ENCODE data around the gene MAGI2. TPM values are rescaled to one million over a fixed set of nuclear protein-coding genes. Genes with fewer than 3 reads are reported as not detected.

Gene MAGI2
- total RNA-seq, 2 experiments from 2014 or later: 0.17 TPM

GRCh38 chr7:78083476-78084120, 1369.9 kb downstream of the MAGI2 start:
- H3K36me3 Mint-ChIP-seq: no peaks in the 10 kb centered on the region
- CTCF ChIA-PET: no interaction called here

GRCh38 chr7:78082556-78082955, 1370.9 kb downstream of the MAGI2 start:
- no peaks in the 10 kb centered on the region for H3K4me1 Mint-ChIP-seq (ENCODE audit: low read depth)
- intact Hi-C loops (cut with micrococcal nuclease): no loop called here
- H3K9me3 Mint-ChIP-seq: no peaks in the 10 kb centered on the region
- no peak overlapping the region for H3K4me3 Mint-ChIP-seq
- POLR2A ChIA-PET: no interaction called here
- no peaks in the 10 kb centered on the region for H3K36me3 Mint-ChIP-seq
- no peak overlapping the region for H3K27ac Mint-ChIP-seq
- H3K27me3 Mint-ChIP-seq: peaks cover 8% of the 10 kb centered on the region
- CTCF ChIA-PET: no interaction called here
- no peak for DNase-seq

More at GRCh38 chr7:78083476-78084120, 1369.9 kb downstream of the MAGI2 start:
- no peak overlapping the region for H3K27ac Mint-ChIP-seq
- H3K4me1 Mint-ChIP-seq (ENCODE audit: low read depth): no peaks in the 10 kb centered on the region
- H3K9me3 Mint-ChIP-seq: no peaks in the 10 kb centered on the region
- POLR2A ChIA-PET: no interaction called here
- H3K27me3 Mint-ChIP-seq: peaks cover 8% of the 10 kb centered on the region
- intact Hi-C loops (cut with micrococcal nuclease): no loop called here
- H3K4me3 Mint-ChIP-seq: no peak overlapping the region
- DNase-seq: no peak

GRCh38 chr7:78081888-78082287, 1371.6 kb downstream of the MAGI2 start:
- intact Hi-C loops (cut with micrococcal nuclease): no loop called here
- CTCF ChIA-PET: no interaction called here

GRCh38 chr7:78081344-78081743, 1372.1 kb downstream of the MAGI2 start:
- peaks cover 6% of the 10 kb centered on the region for H3K27me3 Mint-ChIP-seq
- no peaks in the 10 kb centered on the region for H3K36me3 Mint-ChIP-seq
- intact Hi-C loops (cut with micrococcal nuclease): no loop called here
- DNase-seq: no peak
- CTCF ChIA-PET: interaction anchor here (0.6 kb wide), 1 partner anchor 425 kb away, joined by 3 read pairs; no protein-coding TSS in a partner anchor
- POLR2A ChIA-PET: no interaction called here
- no peaks in the 10 kb centered on the region for H3K4me1 Mint-ChIP-seq (ENCODE audit: low read depth)
- H3K27ac Mint-ChIP-seq: no peak overlapping the region
- no peak overlapping the region for H3K4me3 Mint-ChIP-seq
- no peaks in the 10 kb centered on the region for H3K9me3 Mint-ChIP-seq

More at GRCh38 chr7:78081888-78082287, 1371.6 kb downstream of the MAGI2 start:
- Mint-ChIP-seq H3K4me1 (ENCODE audit: low read depth) (no peaks in the 10 kb centered on the region), H3K27ac (no peak overlapping the region), H3K27me3 (peaks cover 7% of the 10 kb centered on the region), H3K4me3 (no peak overlapping the region), H3K36me3 (no peaks in the 10 kb centered on the region), H3K9me3 (no peaks in the 10 kb centered on the region)
- POLR2A ChIA-PET: no interaction called here
- DNase-seq: no peak

GRCh38 chr7:78080811-78081210, 1372.7 kb downstream of the MAGI2 start:
- no peak for DNase-seq
- no peak overlapping the region for H3K4me3 Mint-ChIP-seq
- ChIA-PET POLR2A (no interaction called here), CTCF (interaction anchor here (0.6 kb wide), 1 partner anchor 424 kb away, joined by 3 read pairs; no protein-coding TSS in a partner anchor)
- H3K27me3 Mint-ChIP-seq: peaks cover 6% of the 10 kb centered on the region
- no peak overlapping the region for H3K27ac Mint-ChIP-seq
- no peaks in the 10 kb centered on the region for H3K9me3 Mint-ChIP-seq
- no peaks in the 10 kb centered on the region for H3K4me1 Mint-ChIP-seq (ENCODE audit: low read depth)
- H3K36me3 Mint-ChIP-seq: no peaks in the 10 kb centered on the region
- intact Hi-C loops (cut with micrococcal nuclease): no loop called here

DNA sequence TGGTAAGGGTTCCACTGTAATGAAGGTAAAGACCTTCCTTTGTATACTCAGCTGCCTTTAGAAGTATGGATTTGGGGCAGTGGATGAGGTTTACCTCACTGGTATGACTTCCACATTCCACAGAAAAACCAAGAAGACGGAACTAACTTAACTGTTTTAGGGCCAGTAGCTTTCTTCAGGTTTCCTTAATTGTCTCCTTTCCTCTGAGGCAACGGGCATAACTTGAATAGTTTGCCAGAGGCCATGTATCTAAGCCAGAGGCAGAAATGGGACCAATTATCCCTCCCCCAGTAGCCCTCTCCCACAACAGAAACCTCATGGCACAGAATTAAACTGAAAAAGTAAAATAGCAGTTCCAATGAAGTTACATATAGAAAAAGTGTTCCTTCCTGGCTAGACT, 1373.2 kb downstream of the MAGI2 start:
- no peak for DNase-seq
- H3K4me1 Mint-ChIP-seq (ENCODE audit: low read depth): no peaks in the 10 kb centered on the region
- POLR2A ChIA-PET: no interaction called here
- CTCF ChIA-PET: no interaction called here
- no peak overlapping the region for H3K27ac Mint-ChIP-seq
- no peaks in the 10 kb centered on the region for H3K9me3 Mint-ChIP-seq
- no peaks in the 10 kb centered on the region for H3K36me3 Mint-ChIP-seq
- H3K27me3 Mint-ChIP-seq: peaks cover 6% of the 10 kb centered on the region
- H3K4me3 Mint-ChIP-seq: no peak overlapping the region
- intact Hi-C loops (cut with micrococcal nuclease): no loop called here

- POLR2A ChIA-PET: no interaction called here
- intact Hi-C loops (cut with micrococcal nuclease): no loop called here
These were observed 1378.8 kb downstream of the MAGI2 start for GRCh38 chr7:78074713-78075112.

DNA sequence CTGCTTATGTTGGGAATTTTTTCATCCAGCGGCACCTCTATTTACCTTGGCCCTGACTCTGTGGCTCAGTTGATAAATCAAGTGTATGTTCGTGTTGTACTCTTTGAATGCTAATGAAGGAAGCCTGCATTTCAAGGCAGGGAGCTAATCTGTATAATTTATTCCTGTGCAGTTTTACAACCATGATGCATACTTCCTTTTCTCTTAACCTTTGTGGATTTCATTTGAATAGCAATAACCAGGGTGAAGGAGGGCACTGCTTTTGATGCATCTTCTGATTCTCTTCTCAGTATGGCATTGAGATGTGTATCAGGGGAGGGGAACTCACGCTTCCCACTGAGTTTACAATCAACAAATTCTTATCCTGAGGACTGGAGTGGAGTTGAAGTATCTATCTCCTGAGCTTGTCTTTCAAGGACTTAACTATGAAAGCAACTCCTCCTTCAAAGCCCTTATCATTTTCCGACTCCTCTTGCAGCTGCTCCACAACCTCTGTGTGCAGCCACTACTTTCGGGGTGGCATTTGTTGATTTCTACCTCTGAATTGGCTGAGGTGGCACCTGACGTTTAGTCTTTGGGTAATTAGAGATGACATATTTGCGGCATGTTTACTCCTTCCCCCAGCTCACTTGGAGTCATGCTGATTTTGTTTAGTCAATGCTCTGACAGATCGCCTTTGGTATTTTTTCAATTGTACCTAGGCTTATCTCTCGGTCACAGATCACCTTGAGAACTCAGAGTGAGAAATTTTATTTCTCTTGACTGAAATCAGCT, 1379.7 kb downstream of the MAGI2 start:
- Mint-ChIP-seq H3K4me3 (no peak overlapping the region), H3K27ac (no peak overlapping the region), H3K4me1 (ENCODE audit: low read depth) (no peaks in the 10 kb centered on the region), H3K9me3 (no peaks in the 10 kb centered on the region), H3K27me3 (peaks cover 3% of the 10 kb centered on the region), H3K36me3 (no peaks in the 10 kb centered on the region)
- ChIA-PET POLR2A (no interaction called here), CTCF (no interaction called here)
- intact Hi-C loops (cut with micrococcal nuclease): no loop called here
- DNase-seq: no peak

More at GRCh38 chr7:78074713-78075112, 1378.8 kb downstream of the MAGI2 start:
- no peak overlapping the region for H3K4me3 Mint-ChIP-seq
- peaks cover 5% of the 10 kb centered on the region for H3K27me3 Mint-ChIP-seq
- CTCF ChIA-PET: no interaction called here
- DNase-seq: no peak
- H3K9me3 Mint-ChIP-seq: no peaks in the 10 kb centered on the region
- H3K27ac Mint-ChIP-seq: no peak overlapping the region
- H3K36me3 Mint-ChIP-seq: no peaks in the 10 kb centered on the region
- H3K4me1 Mint-ChIP-seq (ENCODE audit: low read depth): no peaks in the 10 kb centered on the region

GRCh38 chr7:78072201-78072590, 1381.3 kb downstream of the MAGI2 start:
- POLR2A ChIA-PET: no interaction called here
- Mint-ChIP-seq H3K27ac (no peak overlapping the region), H3K9me3 (no peaks in the 10 kb centered on the region), H3K27me3 (peaks cover 3% of the 10 kb centered on the region), H3K4me1 (ENCODE audit: low read depth) (no peaks in the 10 kb centered on the region), H3K36me3 (no peaks in the 10 kb centered on the region), H3K4me3 (no peak overlapping the region)
- CTCF ChIA-PET: no interaction called here
- no peak for DNase-seq
- intact Hi-C loops (cut with micrococcal nuclease): no loop called here

GRCh38 chr7:78071491-78072200, 1381.8 kb downstream of the MAGI2 start:
- Mint-ChIP-seq H3K27ac (no peak overlapping the region), H3K4me3 (no peak overlapping the region), H3K27me3 (peaks cover 3% of the 10 kb centered on the region), H3K36me3 (no peaks in the 10 kb centered on the region), H3K4me1 (ENCODE audit: low read depth) (no peaks in the 10 kb centered on the region), H3K9me3 (no peaks in the 10 kb centered on the region)
- intact Hi-C loops (cut with micrococcal nuclease): no loop called here
- ChIA-PET CTCF (no interaction called here), POLR2A (no interaction called here)
- no peak for DNase-seq

GRCh38 chr7:78066599-78066998, 1386.9 kb downstream of the MAGI2 start:
- DNase-seq: no peak
- ChIA-PET CTCF (interaction anchor here (0.7 kb wide), 1 partner anchor 415 kb away, joined by 3 read pairs; no protein-coding TSS in a partner anchor), POLR2A (no interaction called here)
- Mint-ChIP-seq H3K27me3 (no peaks in the 10 kb centered on the region), H3K4me3 (no peak overlapping the region), H3K4me1 (ENCODE audit: low read depth) (no peaks in the 10 kb centered on the region), H3K36me3 (no peaks in the 10 kb centered on the region), H3K27ac (no peak overlapping the region), H3K9me3 (no peaks in the 10 kb centered on the region)
- intact Hi-C loops (cut with micrococcal nuclease): no loop called here

DNA sequence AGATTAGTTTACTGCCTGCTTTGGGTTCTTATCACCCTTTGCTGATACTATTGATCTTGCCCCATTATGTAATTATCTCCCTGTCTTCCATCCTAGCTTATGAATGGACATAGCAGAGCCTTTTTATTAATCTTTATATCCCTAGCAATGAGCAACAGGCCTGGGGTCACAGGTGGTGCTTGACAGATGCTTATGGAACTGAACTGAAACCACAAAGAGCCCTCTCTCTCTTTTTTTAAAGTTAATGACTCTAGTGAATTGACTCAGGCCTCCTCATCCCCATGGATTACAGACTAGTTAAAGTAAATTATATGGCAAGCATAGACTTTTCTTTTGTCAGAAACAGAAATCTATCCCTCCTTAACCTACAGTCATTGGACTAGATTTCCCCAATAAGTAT, 1389.7 kb downstream of the MAGI2 start:
- CTCF ChIA-PET: no interaction called here
- no peaks in the 10 kb centered on the region for H3K4me1 Mint-ChIP-seq (ENCODE audit: low read depth)
- intact Hi-C loops (cut with micrococcal nuclease): no loop called here
- no peak for DNase-seq
- H3K27ac Mint-ChIP-seq: no peak overlapping the region
- H3K27me3 Mint-ChIP-seq: peaks cover 13% of the 10 kb centered on the region
- no peak overlapping the region for H3K4me3 Mint-ChIP-seq
- POLR2A ChIA-PET: no interaction called here
- no peaks in the 10 kb centered on the region for H3K36me3 Mint-ChIP-seq
- no peaks in the 10 kb centered on the region for H3K9me3 Mint-ChIP-seq
